Measurements from ENCODE around the gene CPD. TPM values are rescaled to one million over a fixed set of nuclear protein-coding genes. Genes with fewer than 3 reads are reported as not detected.
"Not testable (repeated sequence)": the region's sequence is repeated elsewhere in the genome, so short reads cannot be mapped to it uniquely, and the experiment has no call there.

CPD gene
- total RNA-seq, 2 donors from 2014 or later, result 56.5 to 89.5 TPM

DNA sequence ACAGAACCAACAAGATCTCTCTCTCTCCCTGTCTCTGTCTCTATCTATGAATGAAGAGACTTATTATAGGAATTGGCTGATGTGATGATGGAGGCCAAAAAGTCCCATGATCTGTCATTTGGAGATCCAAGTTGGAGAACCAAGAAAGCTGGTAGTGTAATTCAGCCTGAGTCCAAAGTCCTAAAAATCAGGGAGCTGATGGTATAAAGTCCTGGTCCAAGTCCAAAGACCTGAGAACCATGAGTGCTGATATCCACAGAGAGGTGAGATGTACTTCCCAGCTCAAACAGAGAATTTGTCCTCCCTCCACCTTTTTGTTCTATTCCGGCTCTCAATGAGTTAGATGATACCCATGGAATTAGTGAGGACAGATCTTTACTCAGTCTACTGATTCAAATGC is 29.5 kb upstream of the CPD start:
- no peaks in the 10 kb centered on the region for H3K4me1 ChIP-seq
- DNase-seq, result no peak
- H3K4me3 ChIP-seq, result no peak overlapping the region
- intact Hi-C loops (cut with DNase I), result loop anchor here (10.0 kb wide), 1 partner anchor 126 kb away; the partner anchor contains the start of gene GOSR1
- no peaks in the 10 kb centered on the region for H3K27me3 ChIP-seq
- no peaks in the 10 kb centered on the region for H3K36me3 ChIP-seq
- TF ChIP-seq, protein P1, sequence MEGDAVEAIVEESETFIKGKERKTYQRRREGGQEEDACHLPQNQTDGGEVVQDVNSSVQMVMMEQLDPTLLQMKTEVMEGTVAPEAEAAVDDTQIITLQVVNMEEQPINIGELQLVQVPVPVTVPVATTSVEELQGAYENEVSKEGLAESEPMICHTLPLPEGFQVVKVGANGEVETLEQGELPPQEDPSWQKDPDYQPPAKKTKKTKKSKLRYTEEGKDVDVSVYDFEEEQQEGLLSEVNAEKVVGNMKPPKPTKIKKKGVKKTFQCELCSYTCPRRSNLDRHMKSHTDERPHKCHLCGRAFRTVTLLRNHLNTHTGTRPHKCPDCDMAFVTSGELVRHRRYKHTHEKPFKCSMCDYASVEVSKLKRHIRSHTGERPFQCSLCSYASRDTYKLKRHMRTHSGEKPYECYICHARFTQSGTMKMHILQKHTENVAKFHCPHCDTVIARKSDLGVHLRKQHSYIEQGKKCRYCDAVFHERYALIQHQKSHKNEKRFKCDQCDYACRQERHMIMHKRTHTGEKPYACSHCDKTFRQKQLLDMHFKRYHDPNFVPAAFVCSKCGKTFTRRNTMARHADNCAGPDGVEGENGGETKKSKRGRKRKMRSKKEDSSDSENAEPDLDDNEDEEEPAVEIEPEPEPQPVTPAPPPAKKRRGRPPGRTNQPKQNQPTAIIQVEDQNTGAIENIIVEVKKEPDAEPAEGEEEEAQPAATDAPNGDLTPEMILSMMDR (IDR thresholded peaks at IDR 0.05), result no peak
- no peak overlapping the region for H3K9ac ChIP-seq (ENCODE audit: low read depth in 2 of 2, low read length in 2 of 2)
- no peak overlapping the region for H3K27ac ChIP-seq
- no peaks in the 10 kb centered on the region for H3K9me3 ChIP-seq

DNA sequence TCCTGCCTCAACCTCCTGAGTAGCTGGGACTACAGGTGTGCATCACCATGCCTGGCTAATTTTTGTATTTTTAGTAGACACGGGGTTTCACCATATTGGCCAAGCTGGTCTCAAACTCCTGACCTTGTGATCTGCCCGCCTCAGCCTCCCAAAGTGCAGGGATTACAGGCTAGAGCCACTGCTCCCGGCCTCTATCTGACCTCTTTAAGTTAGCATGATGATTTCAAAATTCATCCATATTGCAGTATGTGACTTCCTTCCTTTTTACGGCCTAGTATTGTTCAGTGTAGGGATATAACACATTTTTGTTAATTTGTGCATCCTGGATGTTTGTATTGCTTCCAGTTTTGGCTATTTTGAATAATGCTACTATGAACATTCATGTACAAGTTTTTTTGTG is 27.5 kb upstream of the CPD start:
- H3K27me3 ChIP-seq; H3K9me3 ChIP-seq; H3K4me3 ChIP-seq; H3K9ac ChIP-seq (ENCODE audit: low read depth in 2 of 2, low read length in 2 of 2); DNase-seq; H3K36me3 ChIP-seq; H3K4me1 ChIP-seq; intact Hi-C loops (cut with DNase I); H3K27ac ChIP-seq: not testable (repeated sequence)

DNA sequence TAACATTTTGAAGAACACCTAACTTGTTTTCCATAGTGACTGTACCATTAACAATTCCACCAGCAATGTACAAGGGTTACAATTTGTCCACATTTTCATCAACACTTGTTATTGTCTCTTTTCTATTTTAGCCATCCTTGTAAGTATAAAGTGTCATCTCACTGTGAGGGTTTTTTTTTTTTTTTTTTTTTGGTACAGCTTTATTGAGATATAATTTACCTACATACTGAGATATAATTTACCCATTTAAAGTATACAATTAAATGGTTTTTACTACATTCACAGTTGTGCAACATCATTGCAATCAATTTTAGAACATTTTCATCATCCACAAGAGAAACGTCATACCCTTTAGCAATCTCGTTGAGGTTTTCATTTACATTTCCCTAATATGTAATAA is 27.0 kb upstream of the CPD start:
- H3K27me3 ChIP-seq, result no peaks in the 10 kb centered on the region
- H3K27ac ChIP-seq, result no peak overlapping the region
- no peak for DNase-seq
- H3K9ac ChIP-seq (ENCODE audit: low read depth in 2 of 2, low read length in 2 of 2), result no peak overlapping the region
- intact Hi-C loops (cut with DNase I), result no loop called here
- H3K4me1 ChIP-seq, result no peaks in the 10 kb centered on the region
- H3K36me3 ChIP-seq, result no peaks in the 10 kb centered on the region
- no peak overlapping the region for H3K4me3 ChIP-seq
- H3K9me3 ChIP-seq, result no peaks in the 10 kb centered on the region
- TF ChIP-seq, protein P1 (IDR thresholded peaks at IDR 0.05), result no peak

DNA sequence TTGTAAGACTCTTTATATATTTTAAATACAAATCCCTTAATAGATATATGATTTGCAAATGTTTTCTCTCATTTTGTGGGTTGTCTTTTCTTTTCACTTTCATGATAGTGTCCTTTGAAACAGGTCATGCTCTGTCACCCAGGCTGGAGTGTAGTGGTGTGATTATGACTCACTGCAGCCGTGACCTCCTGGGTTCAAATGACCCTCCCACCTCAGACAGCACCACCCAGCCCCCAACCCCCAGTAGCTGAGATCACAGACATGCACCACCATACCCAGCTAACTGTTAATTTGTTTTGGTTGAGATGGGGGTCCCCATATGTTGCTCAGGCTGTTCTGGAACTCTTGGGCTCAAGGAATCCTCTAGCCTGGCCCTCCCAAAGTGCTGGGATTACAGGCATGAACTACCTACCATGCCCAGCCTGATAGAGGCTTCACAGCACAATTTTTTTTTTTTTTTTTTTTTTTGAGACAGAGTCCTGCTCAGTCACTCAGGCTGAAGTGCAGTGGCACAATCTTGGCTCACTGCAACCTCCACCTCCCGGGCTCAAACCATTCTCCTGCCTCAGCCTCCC is 26.4 kb upstream of the CPD start:
- H3K27me3 ChIP-seq, result no peaks in the 10 kb centered on the region
- DNase-seq, result no peak
- no peaks in the 10 kb centered on the region for H3K4me1 ChIP-seq
- H3K4me3 ChIP-seq, result no peak overlapping the region
- H3K27ac ChIP-seq, result no peak overlapping the region
- no peaks in the 10 kb centered on the region for H3K36me3 ChIP-seq
- H3K9me3 ChIP-seq, result no peaks in the 10 kb centered on the region
- TF ChIP-seq, protein P1 (IDR thresholded peaks at IDR 0.05), result no peak
- intact Hi-C loops (cut with DNase I), result no loop called here
- H3K9ac ChIP-seq (ENCODE audit: low read depth in 2 of 2, low read length in 2 of 2), result no peak overlapping the region

DNA sequence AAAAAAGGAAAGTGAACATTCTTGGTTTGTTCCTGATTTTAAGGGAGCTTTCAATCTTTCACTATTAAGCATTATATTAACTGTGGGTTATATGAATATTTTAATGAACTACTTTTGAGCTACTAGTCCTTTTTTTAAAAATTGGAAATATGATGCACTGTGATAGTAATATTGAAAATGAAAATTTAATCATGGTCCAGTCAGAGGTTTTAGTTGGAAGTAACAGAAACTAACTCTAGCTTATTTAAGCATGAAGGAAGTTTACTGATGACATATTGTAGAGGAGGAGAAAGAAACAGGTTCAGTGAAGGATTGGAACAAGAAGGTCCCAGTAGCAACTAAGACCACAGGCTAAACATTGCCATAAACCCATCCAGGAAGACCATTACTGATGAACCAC is 24.0 kb upstream of the CPD start:
- intact Hi-C loops (cut with DNase I), result no loop called here
- no peaks in the 10 kb centered on the region for H3K4me1 ChIP-seq
- TF ChIP-seq, protein P1 (IDR thresholded peaks at IDR 0.05), result no peak

DNA sequence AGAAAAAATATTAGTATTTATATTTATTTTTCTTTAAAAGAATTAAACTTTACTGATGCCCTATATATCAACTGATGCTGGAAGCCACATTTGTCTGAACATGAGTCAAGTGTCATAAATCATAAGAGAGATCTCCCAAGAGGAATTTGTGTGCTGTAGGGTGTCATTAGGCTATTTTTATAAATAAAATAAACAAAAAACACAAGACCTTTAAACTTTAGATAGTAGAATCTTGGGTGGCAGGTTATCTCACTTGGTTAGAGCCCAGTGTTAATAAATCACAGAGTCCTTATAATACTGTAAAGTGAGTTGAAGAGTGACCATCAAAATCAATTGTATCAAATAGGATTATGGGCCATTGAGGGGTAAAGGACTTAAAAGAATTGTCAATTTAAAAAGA is 21.3 kb upstream of the CPD start:
- TF ChIP-seq, protein P1 (IDR thresholded peaks at IDR 0.05), result no peak
- H3K4me1 ChIP-seq, result no peaks in the 10 kb centered on the region
- no peaks in the 10 kb centered on the region for H3K27me3 ChIP-seq
- intact Hi-C loops (cut with DNase I), result no loop called here
- no peaks in the 10 kb centered on the region for H3K36me3 ChIP-seq
- H3K4me3 ChIP-seq, result no peak overlapping the region
- no peak overlapping the region for H3K27ac ChIP-seq
- DNase-seq, result no peak
- no peaks in the 10 kb centered on the region for H3K9me3 ChIP-seq
- H3K9ac ChIP-seq (ENCODE audit: low read depth in 2 of 2, low read length in 2 of 2), result no peak overlapping the region

More for the DNA sequence above, 24.0 kb upstream of the CPD start:
- no peak overlapping the region for H3K4me3 ChIP-seq
- H3K27me3 ChIP-seq, result no peaks in the 10 kb centered on the region
- no peaks in the 10 kb centered on the region for H3K36me3 ChIP-seq
- no peak for DNase-seq
- H3K27ac ChIP-seq, result no peak overlapping the region
- no peak overlapping the region for H3K9ac ChIP-seq (ENCODE audit: low read depth in 2 of 2, low read length in 2 of 2)
- no peaks in the 10 kb centered on the region for H3K9me3 ChIP-seq
